Activated T-cell treated with anti-CD3 and anti-CD28 coated beads for 24 hours (primary cell): ENCODE data around the gene EIF4A3.

Source experiments
- DNase-seq: peaks from one replicate; pipeline ENCODE4 v3.0.0-alpha.2; 2020; ENCODE audit warnings: low read depth

Gene EIF4A3

GRCh38 chr17:80132906-80133625 is 13.9 kb downstream of the EIF4A3 start:
- no peak for DNase-seq

GRCh38 chr17:80130992-80131391 is 15.9 kb downstream of the EIF4A3 start:
- no peak for DNase-seq

- no peak for DNase-seq
These were observed 17.8 kb downstream of the EIF4A3 start for GRCh38 chr17:80129006-80129565.

GRCh38 chr17:80126449-80126715 is 20.5 kb downstream of the EIF4A3 start:
- DNase-seq, result no peak

GRCh38 chr17:80125656-80126448 is 21.1 kb downstream of the EIF4A3 start:
- no peak for DNase-seq

GRCh38 chr17:80124351-80124981 is 22.5 kb downstream of the EIF4A3 start:
- DNase-seq, result no peak

- DNase-seq, result no peak
These were observed 23.1 kb downstream of the EIF4A3 start for GRCh38 chr17:80123791-80124190.

- no peak for DNase-seq
These were observed 23.9 kb downstream of the EIF4A3 start for GRCh38 chr17:80122926-80123505.

GRCh38 chr17:80122026-80122575 is 24.8 kb downstream of the EIF4A3 start:
- DNase-seq, result no peak

GRCh38 chr17:80119839-80120238 is 27.1 kb downstream of the EIF4A3 start:
- DNase-seq, result no peak

GRCh38 chr17:80119271-80119791 is 27.6 kb downstream of the EIF4A3 start:
- DNase-seq, result no peak

GRCh38 chr17:80118601-80119270 is 28.2 kb downstream of the EIF4A3 start:
- DNase-seq, result no peak

GRCh38 chr17:80117491-80118401 is 29.2 kb downstream of the EIF4A3 start:
- DNase-seq, result no peak

GRCh38 chr17:80116921-80117380 is 30.0 kb downstream of the EIF4A3 start:
- no peak for DNase-seq

GRCh38 chr17:80116276-80116920 is 30.5 kb downstream of the EIF4A3 start:
- no peak for DNase-seq

GRCh38 chr17:80115159-80115558 is 31.8 kb downstream of the EIF4A3 start:
- DNase-seq, result no peak

GRCh38 chr17:80114758-80115157 is 32.2 kb downstream of the EIF4A3 start:
- no peak for DNase-seq

GRCh38 chr17:80113033-80113484 is 33.9 kb downstream of the EIF4A3 start:
- no peak for DNase-seq

- no peak for DNase-seq
These were observed 34.4 kb downstream of the EIF4A3 start for GRCh38 chr17:80112471-80113032.
